Kidney (tissue), 14 donors: Measurements from ENCODE around the gene LCN15. TPM values are rescaled to one million over a fixed set of nuclear protein-coding genes. Genes with fewer than 3 reads are reported as not detected.

Experiments used
- DNase-seq, 5 donors: peaks; one replicate each; pipeline ENCODE4 v3.0.0-alpha.2; 2013 to 2020
- FAIRE-seq: peaks from 2 replicates; lab custom pipeline; 2012; peaks lifted over from hg19 to GRCh38; lab: Jason Lieb, UNC
- H3K27ac ChIP-seq, 2 donors: one replicate each; pipeline ENCODE4 v1.7.0; 2013; ENCODE audit warnings: low read depth in 2 of 2, low read length in 2 of 2, inconsistent platforms in 1 of 2
- H3K27me3 ChIP-seq: one replicate; pipeline ENCODE4 v1.7.1; 2013; ENCODE audit warnings: low read length, inconsistent platforms; ENCODE audit not compliant: control insufficient read depth, insufficient read depth
- H3K36me3 ChIP-seq, 3 donors: one replicate each; pipeline versions ENCODE4 v1.7.0 to v1.7.1; 2013; ENCODE audit warnings: low read length in 3 of 3, control low read depth in 1 of 3, inconsistent platforms in 1 of 3; ENCODE audit not compliant: insufficient read depth in 3 of 3, control insufficient read depth in 2 of 3
- H3K4me1 ChIP-seq, 3 donors: one replicate each; pipeline versions ENCODE4 v1.7.0 to v1.7.1; 2013; ENCODE audit warnings: low read length in 3 of 3, inconsistent platforms in 1 of 3, low read depth in 1 of 3; ENCODE audit not compliant: control insufficient read depth in 2 of 3, insufficient read depth in 2 of 3
- H3K4me3 ChIP-seq, 3 donors: one replicate each; pipeline versions ENCODE4 v1.7.0 to v1.8.1; 2013; ENCODE audit warnings: low read length in 3 of 3, control low read depth in 1 of 3, inconsistent platforms in 1 of 3
- H3K9ac ChIP-seq, 3 donors: one replicate each; pipeline versions ENCODE4 v1.7.0 to v1.7.1; 2013; ENCODE audit warnings: low read length in 3 of 3, control low read depth in 1 of 3, inconsistent platforms in 1 of 3
- H3K9me3 ChIP-seq, 3 donors: one replicate each; pipeline versions ENCODE4 v1.7.0 to v1.7.1; 2013; ENCODE audit warnings: low read length in 3 of 3, control low read depth in 1 of 3, inconsistent platforms in 1 of 3; ENCODE audit not compliant: control insufficient read depth in 2 of 3, insufficient read depth in 1 of 3
- CTCF ChIP-seq: IDR thresholded peaks from 3 replicates; pipeline ENCODE4 v1.5.1; 2012; ENCODE audit warnings: mild to moderate bottlenecking, moderate library complexity, borderline replicate concordance; ENCODE audit not compliant: insufficient read depth; ENCODE audit errors: extremely low read depth
- intact Hi-C: fragments of 100-400 bp; cut with DNase I; formaldehyde crosslinking; loops from one replicate; pipeline ENCODE4 v1.11.1; 2022
- polyA plus RNA-seq: library from polyadenylated mRNA; stranded (reverse); fragments of 350-450 nt; fragmentation: Illumina TruSeq; extraction: RNeasy Lipid Tissue Mini Kit (QIAGEN cat#74804); gene quantifications from one replicate; pipeline ENCODE4 v1.2.3, GENCODE V29; 2014; ENCODE audit warnings: low read depth, low replicate concordance; ENCODE audit not compliant: insufficient read depth
- total RNA-seq: library from RNA; stranded (reverse); fragmentation: NEBNext Ultra II Directional; extraction: Animal tissue kit (Norgen Biotek cat#: 25700); gene quantifications from one replicate; pipeline ENCODE4 v1.2.1, GENCODE V29; 2021
- donor health status: control.
- donor health status: control.
- donor health status: control.
- donor health status: control.
- donor health status: control.
- donor health status: DM: yes; HTN: yes; CAD: no.
- donor health status: Normal renal cell carcinoma (clear cell type).

The LCN15 gene
- total and polyA plus RNA-seq, 2 donors from 2014 or later: not detected

DNA sequence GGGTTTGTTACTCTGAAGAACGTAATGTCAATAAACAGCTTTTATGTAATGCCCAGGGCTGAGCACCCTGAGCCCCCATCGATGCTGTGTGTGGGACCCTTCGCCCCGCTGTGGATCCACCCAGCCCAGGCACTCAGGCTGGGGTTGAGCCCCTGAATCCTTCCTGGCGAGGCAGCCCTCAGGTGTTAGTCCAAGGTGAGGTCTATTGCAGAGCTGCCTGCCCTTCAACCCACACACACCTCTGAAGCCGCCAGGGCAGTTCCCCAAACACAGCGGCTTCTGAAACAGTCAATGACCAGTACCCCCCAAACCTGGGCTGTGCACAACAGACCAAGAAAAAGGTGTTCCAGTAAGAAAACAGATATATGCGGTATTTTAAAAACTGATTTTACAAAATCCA lies 40.3 kb downstream of the LCN15 start:
- no peak for DNase-seq
- TF ChIP-seq CTCF: no peak
- Histone ChIP-seq H3K27ac (no peak overlapping the region), H3K4me1 (peaks cover 0 to 36% (median 10%) of the 10 kb centered on the region in 3 donors), H3K4me3 (no peak overlapping the region), H3K9me3 (no peaks in the 10 kb centered on the region), H3K36me3 (peaks cover 4 to 32% (median 15%) of the 10 kb centered on the region in 3 donors), H3K27me3 (no peaks in the 10 kb centered on the region), H3K9ac (no peak overlapping the region)
- no peak for FAIRE-seq
- intact Hi-C loops: no loop called here

DNA sequence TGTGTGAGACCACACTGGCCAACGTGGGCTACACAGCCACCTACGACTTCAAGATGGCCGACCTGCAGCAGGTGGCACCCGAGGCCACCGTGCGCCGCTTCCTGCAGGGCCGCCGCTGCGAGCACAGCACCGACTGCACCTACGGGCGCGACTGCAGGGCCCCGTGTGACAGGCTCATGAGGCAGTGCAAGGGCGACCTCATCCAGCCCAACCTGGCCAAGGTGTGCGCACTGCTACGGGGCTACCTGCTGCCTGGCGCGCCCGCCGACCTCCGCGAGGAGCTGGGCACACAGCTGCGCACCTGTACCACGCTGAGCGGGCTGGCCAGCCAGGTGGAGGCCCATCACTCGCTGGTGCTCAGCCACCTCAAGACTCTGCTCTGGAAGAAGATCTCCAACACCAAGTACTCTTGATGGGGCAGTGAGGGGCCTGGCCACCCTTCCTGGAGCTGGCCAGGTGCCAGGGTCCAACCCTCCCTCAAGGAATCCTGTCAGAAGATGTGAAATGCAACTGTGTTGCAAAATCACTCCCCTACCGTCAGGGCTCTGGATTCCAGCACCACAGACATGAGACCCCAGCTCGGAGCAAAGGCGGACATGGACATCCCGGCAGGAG lies 40.8 kb downstream of the LCN15 start:
- FAIRE-seq: no peak
- Histone ChIP-seq H3K4me3 (no peak overlapping the region), H3K27ac (no peak overlapping the region), H3K9me3 (no peaks in the 10 kb centered on the region), H3K4me1 (peaks cover 0 to 31% (median 12%) of the 10 kb centered on the region in 3 donors), H3K36me3 (peaks cover 4 to 32% (median 15%) of the 10 kb centered on the region in 3 donors), H3K9ac (no peak overlapping the region), H3K27me3 (no peaks in the 10 kb centered on the region)
- DNase-seq: peak in 1 of 5 donors; percentile 48
- intact Hi-C loops: no loop called here
- no peak for TF ChIP-seq CTCF

GRCh38 chr9:136722969-136723356 lies 41.4 kb downstream of the LCN15 start:
- no peak overlapping the region for H3K27ac ChIP-seq
- DNase-seq (no peak), FAIRE-seq (no peak)
- H3K9ac ChIP-seq: no peak overlapping the region
- no peak for TF ChIP-seq CTCF
- peaks cover 4 to 32% (median 15%) of the 10 kb centered on the region in 3 donors for H3K36me3 ChIP-seq
- H3K27me3 ChIP-seq: no peaks in the 10 kb centered on the region
- H3K4me1 ChIP-seq: peaks cover 0 to 30% (median 16%) of the 10 kb centered on the region in 3 donors
- intact Hi-C loops: no loop called here
- no peak overlapping the region for H3K4me3 ChIP-seq
- H3K9me3 ChIP-seq: no peaks in the 10 kb centered on the region
